Measurements from ENCODE around the gene GOLGA6L10. TPM values are rescaled to one million over a fixed set of nuclear protein-coding genes. Genes with fewer than 3 reads are reported as not detected.
"Not testable (repeated sequence)": the region's sequence is repeated elsewhere in the genome, so short reads cannot be mapped to it uniquely, and the experiment has no call there.

Gene GOLGA6L10
- total RNA-seq, result under 1 TPM; 0.61 to 0.91 (median 0.75) TPM
- under 1 TPM; 0.39 to 0.73 (median 0.42) TPM for polyA plus RNA-seq
- long read RNA-seq, donor 1, result 0 reads
- long read RNA-seq, donor 2, result 0 reads

GRCh38 chr15:82349375-82349774, at the start of gene GOLGA6L10:
Gene GOLGA6L10, minus strand, starts transcription at chr15:82349475. Its CDS starts 100 bp downstream, at chr15:82349375.
- intact Hi-C loops (cut with DNase I); H3K4me3 ChIP-seq; DNase-seq; H3K4me1 ChIP-seq; H3K36me3 ChIP-seq (ENCODE audit: insufficient read depth in 1 of 2, low read depth in 1 of 2); ATAC-seq; H3K9me3 ChIP-seq; H3K27ac ChIP-seq; H3K27me3 ChIP-seq (ENCODE audit: insufficient read depth in 3 of 3, low read length in 2 of 3): not testable (repeated sequence)
- WGBS, 3 donors, result no CpG with 5 or more reads among the region's 9 CpGs

GRCh38 chr15:82398785-82399184, 49.5 kb upstream of the GOLGA6L10 start:
- intact Hi-C loops (cut with DNase I), result no loop called here
- no CpG with 5 or more reads among the region's 1 CpG for WGBS, 3 donors
- Histone ChIP-seq H3K27ac (no peak overlapping the region), H3K27me3 (ENCODE audit: insufficient read depth in 3 of 3, low read length in 2 of 3) (no peaks in the 10 kb centered on the region), H3K4me1 (no peaks in the 10 kb centered on the region), H3K36me3 (ENCODE audit: insufficient read depth in 1 of 2, low read depth in 1 of 2) (no peaks in the 10 kb centered on the region), H3K9me3 (peaks cover 5% of the 10 kb centered on the region), H3K4me3 (no peak overlapping the region)
- DNase-seq (no peak), ATAC-seq (no peak)
- TF ChIP-seq CTCF (IDR thresholded peaks at IDR 0.05), result no peak

GRCh38 chr15:82397817-82398216, 48.5 kb upstream of the GOLGA6L10 start:
- H3K36me3 ChIP-seq (ENCODE audit: insufficient read depth in 1 of 2, low read depth in 1 of 2), result no peaks in the 10 kb centered on the region
- no peaks in the 10 kb centered on the region for H3K27me3 ChIP-seq (ENCODE audit: insufficient read depth in 3 of 3, low read length in 2 of 3)
- intact Hi-C loops (cut with DNase I), result no loop called here
- no peak for ATAC-seq
- H3K4me3 ChIP-seq, result no peak overlapping the region
- DNase-seq, result no peak
- H3K27ac ChIP-seq, result no peak overlapping the region
- peaks cover 5% of the 10 kb centered on the region for H3K9me3 ChIP-seq
- TF ChIP-seq CTCF (IDR thresholded peaks at IDR 0.05), result no peak
- no peaks in the 10 kb centered on the region for H3K4me1 ChIP-seq
- WGBS, 3 donors, result 91 to 93% (median 91%) methylated on average over 3 of the region's 3 CpGs

GRCh38 chr15:82395788-82396187, 46.5 kb upstream of the GOLGA6L10 start:
- H3K27ac ChIP-seq; H3K4me1 ChIP-seq; H3K4me3 ChIP-seq; H3K9me3 ChIP-seq; intact Hi-C loops (cut with DNase I); H3K36me3 ChIP-seq (ENCODE audit: insufficient read depth in 1 of 2, low read depth in 1 of 2); DNase-seq; H3K27me3 ChIP-seq (ENCODE audit: insufficient read depth in 3 of 3, low read length in 2 of 3); ATAC-seq: not testable (repeated sequence)
- 45 to 67% (median 47%) methylated on average over 1 of the region's 4 CpGs for WGBS, 3 donors

GRCh38 chr15:82393671-82394070, 44.4 kb upstream of the GOLGA6L10 start:
- no peak for TF ChIP-seq CTCF (IDR thresholded peaks at IDR 0.05)
- Histone ChIP-seq H3K4me1 (no peaks in the 10 kb centered on the region), H3K4me3 (no peak overlapping the region), H3K27me3 (ENCODE audit: insufficient read depth in 3 of 3, low read length in 2 of 3) (no peaks in the 10 kb centered on the region), H3K9me3 (peaks cover 5% of the 10 kb centered on the region), H3K36me3 (ENCODE audit: insufficient read depth in 1 of 2, low read depth in 1 of 2) (no peaks in the 10 kb centered on the region), H3K27ac (no peak overlapping the region)
- WGBS, 3 donors, result 90 to 96% (median 95%) methylated on average over 4 of the region's 4 CpGs
- no peak for ATAC-seq
- no peak for DNase-seq
- intact Hi-C loops (cut with DNase I), result no loop called here

GRCh38 chr15:82392077-82392476, 42.8 kb upstream of the GOLGA6L10 start:
- H3K9me3 ChIP-seq; intact Hi-C loops (cut with DNase I); H3K4me3 ChIP-seq; H3K27ac ChIP-seq; H3K27me3 ChIP-seq (ENCODE audit: insufficient read depth in 3 of 3, low read length in 2 of 3); H3K36me3 ChIP-seq (ENCODE audit: insufficient read depth in 1 of 2, low read depth in 1 of 2); ATAC-seq; H3K4me1 ChIP-seq; DNase-seq: not testable (repeated sequence)
- WGBS, 3 donors, result 82 to 94% (median 92%) methylated on average over 1 of the region's 1 CpG

GRCh38 chr15:82390152-82390551, 40.9 kb upstream of the GOLGA6L10 start:
- H3K27me3 ChIP-seq (ENCODE audit: insufficient read depth in 3 of 3, low read length in 2 of 3); H3K36me3 ChIP-seq (ENCODE audit: insufficient read depth in 1 of 2, low read depth in 1 of 2); DNase-seq; H3K4me1 ChIP-seq; intact Hi-C loops (cut with DNase I); ATAC-seq; H3K9me3 ChIP-seq; H3K4me3 ChIP-seq; H3K27ac ChIP-seq: not testable (repeated sequence)
- 85 to 94% (median 86%) methylated on average over 3 of the region's 3 CpGs for WGBS, 3 donors

GRCh38 chr15:82387209-82387608, 37.9 kb upstream of the GOLGA6L10 start:
- H3K4me3 ChIP-seq; H3K27ac ChIP-seq; H3K9me3 ChIP-seq; H3K36me3 ChIP-seq (ENCODE audit: insufficient read depth in 1 of 2, low read depth in 1 of 2); ATAC-seq; H3K4me1 ChIP-seq; DNase-seq; H3K27me3 ChIP-seq (ENCODE audit: insufficient read depth in 3 of 3, low read length in 2 of 3); intact Hi-C loops (cut with DNase I): not testable (repeated sequence)

- DNase-seq; H3K27me3 ChIP-seq (ENCODE audit: insufficient read depth in 3 of 3, low read length in 2 of 3); H3K4me1 ChIP-seq; H3K9me3 ChIP-seq; H3K27ac ChIP-seq; H3K36me3 ChIP-seq (ENCODE audit: insufficient read depth in 1 of 2, low read depth in 1 of 2); intact Hi-C loops (cut with DNase I); H3K4me3 ChIP-seq; ATAC-seq: not testable (repeated sequence)
- 73 to 81% (median 74%) methylated on average over 10 of the region's 11 CpGs for WGBS, 3 donors
Measured at GRCh38 chr15:82381330-82381955, 32.2 kb upstream of the GOLGA6L10 start.

All from psoas muscle (tissue), 8 donors.